Measurements from ENCODE around the gene RALGAPA2.
"Not testable (repeated sequence)": the region's sequence is repeated elsewhere in the genome, so short reads cannot be mapped to it uniquely, and the experiment has no call there.

The RALGAPA2 gene

GRCh38 chr20:20363434-20363798, 349.0 kb downstream of the RALGAPA2 start:
- no peak for DNase-seq

GRCh38 chr20:20362774-20363433, 349.5 kb downstream of the RALGAPA2 start:
- DNase-seq: no peak

- peak; percentile 63 for DNase-seq
Measured at GRCh38 chr20:20360464-20360863, 352.0 kb downstream of the RALGAPA2 start.

GRCh38 chr20:20359628-20360027, 352.8 kb downstream of the RALGAPA2 start:
- no peak for DNase-seq

- no peak for DNase-seq
Measured at GRCh38 chr20:20358801-20359200, 353.6 kb downstream of the RALGAPA2 start.

- DNase-seq: not testable (repeated sequence)
Measured at GRCh38 chr20:20355503-20355902, 356.9 kb downstream of the RALGAPA2 start.

GRCh38 chr20:20353576-20353975, 358.9 kb downstream of the RALGAPA2 start:
- no peak for DNase-seq

GRCh38 chr20:20344476-20344875, 368.0 kb downstream of the RALGAPA2 start:
- no peak for DNase-seq

- no peak for DNase-seq
Measured at GRCh38 chr20:20343932-20344331, 368.5 kb downstream of the RALGAPA2 start.

Measured in femur (tissue), 1 donor.